GM21360 (cell line): ENCODE results near the gene HIVEP3.

Experiments used
- ATAC-seq: cut with Tn5 transposase; IDR thresholded peaks from one replicate; pipeline ENCODE4 v1.9.1; 2021; ENCODE audit warnings: mild to moderate bottlenecking, moderate library complexity; ENCODE audit not compliant: unreplicated experiment

HIVEP3 gene

DNA sequence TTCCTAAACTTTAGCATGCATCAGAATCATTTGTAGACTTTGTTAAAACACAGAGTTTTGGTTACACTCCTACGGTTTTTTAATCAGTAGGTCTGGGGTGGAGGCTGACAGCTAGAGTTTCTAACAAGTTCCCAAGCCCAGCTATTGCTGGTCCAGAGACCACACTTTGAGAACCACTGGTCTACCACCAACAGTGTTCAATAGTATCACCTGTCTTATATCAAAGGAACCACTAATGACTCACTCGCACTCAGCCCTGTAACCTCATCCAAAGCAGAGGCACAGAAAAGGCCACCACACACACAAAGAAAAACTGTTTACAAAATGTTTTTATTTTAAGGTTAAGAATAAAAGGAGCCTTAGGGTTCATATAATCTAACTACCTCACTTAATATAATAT lies 68.7 kb downstream of the HIVEP3 start:
- ATAC-seq, result no peak

GRCh38 chr1:41849211-41849759 lies 69.4 kb downstream of the HIVEP3 start:
- ATAC-seq, result no peak

DNA sequence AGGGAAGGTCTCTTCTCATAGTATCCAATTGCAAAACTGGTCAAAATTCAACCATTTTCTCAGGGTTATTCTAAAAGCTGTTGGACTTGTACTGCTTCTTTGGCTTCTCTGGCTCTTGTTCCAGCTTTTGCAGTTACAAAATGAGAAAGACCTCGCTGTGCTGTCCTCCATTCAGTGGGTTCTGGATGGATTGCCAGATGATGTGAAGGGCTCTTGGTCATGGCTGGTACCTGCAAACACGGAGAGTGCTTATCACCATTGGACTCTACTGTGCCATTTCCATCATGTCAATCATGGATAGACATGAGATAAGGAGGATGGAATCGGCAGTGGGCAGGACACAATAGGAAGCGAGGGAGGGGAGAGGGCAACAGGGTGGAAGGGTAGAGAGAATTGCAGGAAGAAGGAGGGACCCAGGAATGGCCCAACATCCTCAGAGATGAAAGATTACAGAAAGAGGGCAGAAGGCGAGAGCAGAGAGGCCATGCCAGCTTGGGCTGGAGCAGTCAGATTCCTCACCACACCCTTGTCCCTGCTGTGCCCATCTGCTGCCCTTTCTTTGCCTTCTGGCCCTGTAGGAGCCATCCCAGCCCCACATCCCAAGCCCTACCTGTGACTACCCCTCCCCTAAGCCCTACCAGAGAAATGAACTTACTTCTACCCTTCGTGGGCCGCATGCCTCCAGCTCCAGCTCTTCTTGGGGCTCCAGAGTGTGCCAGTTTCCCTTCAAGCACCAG lies 70.3 kb downstream of the HIVEP3 start:
- no peak for ATAC-seq

DNA sequence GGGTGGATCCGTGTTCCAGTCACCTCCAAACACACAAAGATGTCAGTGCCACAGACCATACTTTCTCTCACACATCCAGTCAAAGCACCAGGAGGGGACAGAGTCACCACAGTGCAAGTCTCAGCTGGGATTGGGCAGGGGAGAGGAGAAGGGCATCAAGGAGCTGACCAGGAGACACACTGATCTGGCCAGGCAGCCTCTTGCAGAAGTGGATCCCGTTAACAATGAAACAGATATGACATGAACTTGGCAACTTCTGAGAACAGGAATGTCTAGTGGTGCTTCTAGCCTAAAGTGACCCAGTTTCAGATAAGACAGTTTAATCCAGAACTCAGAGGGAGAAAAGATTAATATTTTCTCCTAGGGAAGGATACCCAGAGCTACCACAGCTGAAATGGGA lies 71.0 kb downstream of the HIVEP3 start:
- no peak for ATAC-seq

DNA sequence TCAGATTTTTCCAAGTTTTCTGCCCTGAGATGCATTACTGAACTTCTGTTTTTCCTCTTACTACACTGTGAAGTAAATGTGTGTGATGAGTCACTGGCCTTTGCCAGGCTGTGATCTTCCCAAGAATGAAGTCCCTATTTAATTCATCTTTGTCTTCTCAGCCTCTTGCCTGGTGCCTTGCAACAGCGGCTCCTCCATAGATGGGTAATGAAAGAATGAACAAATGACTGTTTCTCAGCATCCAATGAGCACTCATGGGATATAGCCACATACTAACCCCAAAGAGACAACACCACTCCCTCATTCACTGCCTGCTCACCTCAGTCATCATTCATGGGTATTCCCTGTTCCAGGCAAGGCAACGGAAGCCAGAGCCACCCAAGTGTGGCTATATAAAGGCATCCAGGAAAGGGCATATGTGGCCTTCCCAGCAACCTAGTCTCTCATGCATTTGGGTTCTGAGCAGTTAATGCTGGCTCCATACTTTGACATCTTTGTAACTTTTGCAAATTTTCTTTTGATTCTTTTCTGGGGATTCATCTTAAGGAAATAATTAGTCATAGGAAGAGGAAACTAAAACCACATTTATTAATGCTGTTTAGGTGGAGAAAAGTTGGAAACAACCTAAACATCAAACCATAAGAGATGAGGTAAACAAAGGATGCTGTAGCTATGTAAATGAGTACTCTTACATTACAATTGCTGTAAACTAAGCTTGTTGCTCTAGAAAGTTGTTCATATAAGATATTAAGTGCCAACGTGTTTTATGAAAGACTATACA lies 71.9 kb downstream of the HIVEP3 start:
- ATAC-seq, result no peak

DNA sequence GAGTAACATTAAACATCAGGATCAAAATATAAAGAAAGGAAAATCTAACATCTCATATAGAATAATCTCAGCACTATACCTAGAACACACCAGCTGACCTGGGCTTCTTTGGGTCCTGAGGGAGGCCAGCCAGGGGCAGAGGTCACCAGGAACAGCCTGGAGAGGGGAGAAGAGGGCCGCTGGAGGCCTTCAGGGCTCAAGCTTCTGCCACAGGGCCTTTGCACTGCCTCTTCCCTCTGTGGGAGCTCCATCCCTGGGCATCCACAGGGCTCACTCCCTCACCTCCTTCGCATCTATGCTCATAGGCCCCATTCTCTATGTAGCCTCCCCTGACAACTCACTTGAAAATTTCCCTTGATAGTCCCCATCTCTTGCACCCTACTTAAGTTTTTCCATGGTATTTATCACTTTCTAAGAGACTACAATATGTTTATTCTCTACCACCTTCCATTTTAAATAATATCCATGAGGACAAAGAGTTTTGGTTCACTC lies 73.9 kb downstream of the HIVEP3 start:
- no peak for ATAC-seq

DNA sequence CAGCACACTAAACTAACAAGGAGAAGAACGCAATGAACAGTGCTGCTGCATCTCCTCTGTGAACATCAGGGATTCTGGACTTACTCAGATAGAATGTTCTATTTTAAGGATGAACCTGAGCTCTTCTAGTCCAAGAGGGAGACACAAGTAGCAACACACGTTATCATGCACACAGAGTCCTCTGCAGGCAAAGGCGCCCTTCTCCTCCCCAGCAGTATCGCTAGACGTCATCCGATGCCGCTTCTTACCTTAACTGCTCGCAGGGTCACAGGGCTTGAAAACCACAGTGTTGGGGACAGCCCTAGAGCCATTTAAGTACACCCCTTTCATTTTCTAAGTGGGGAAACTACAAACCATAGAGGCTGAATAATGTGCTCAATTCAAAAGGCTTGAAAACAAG lies 74.5 kb downstream of the HIVEP3 start:
- ATAC-seq, result no peak

DNA sequence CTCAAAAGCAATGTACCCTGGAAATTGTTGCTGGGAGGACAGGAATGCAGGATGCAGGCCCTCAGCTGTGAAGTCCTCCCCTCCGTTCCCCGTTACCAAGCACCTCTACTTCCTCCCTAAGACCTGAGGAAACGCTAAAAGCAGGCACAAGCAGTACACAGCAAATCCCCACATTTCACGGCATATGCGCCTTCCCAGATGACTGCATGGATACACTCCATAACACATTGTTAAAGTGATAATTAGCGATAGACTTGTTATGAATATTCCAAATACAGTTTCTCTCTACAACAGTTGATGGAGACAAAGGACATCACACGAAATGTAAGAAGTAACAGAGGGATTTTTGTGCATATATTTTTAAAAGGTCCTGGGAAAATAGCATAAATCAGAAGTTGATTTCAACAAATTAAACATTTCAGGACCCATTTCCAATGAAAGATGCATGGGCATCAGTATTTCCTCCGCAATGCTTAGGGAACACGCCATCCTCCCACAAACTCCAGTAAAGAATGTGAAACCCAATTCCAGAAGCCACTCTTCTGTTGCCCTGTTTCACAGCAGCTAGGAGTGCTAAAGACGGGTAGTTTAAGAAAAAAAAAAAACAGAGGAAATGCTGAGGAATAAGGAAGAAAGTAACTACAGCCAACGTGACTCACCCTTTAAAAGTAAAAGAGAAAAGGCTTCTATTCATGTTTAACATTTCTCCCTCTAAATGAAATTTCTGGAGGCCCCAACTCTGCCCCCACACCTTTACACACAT lies 75.5 kb downstream of the HIVEP3 start:
- ATAC-seq, result no peak

GRCh38 chr1:41842326-41842725 lies 76.4 kb downstream of the HIVEP3 start:
- ATAC-seq, result no peak

DNA sequence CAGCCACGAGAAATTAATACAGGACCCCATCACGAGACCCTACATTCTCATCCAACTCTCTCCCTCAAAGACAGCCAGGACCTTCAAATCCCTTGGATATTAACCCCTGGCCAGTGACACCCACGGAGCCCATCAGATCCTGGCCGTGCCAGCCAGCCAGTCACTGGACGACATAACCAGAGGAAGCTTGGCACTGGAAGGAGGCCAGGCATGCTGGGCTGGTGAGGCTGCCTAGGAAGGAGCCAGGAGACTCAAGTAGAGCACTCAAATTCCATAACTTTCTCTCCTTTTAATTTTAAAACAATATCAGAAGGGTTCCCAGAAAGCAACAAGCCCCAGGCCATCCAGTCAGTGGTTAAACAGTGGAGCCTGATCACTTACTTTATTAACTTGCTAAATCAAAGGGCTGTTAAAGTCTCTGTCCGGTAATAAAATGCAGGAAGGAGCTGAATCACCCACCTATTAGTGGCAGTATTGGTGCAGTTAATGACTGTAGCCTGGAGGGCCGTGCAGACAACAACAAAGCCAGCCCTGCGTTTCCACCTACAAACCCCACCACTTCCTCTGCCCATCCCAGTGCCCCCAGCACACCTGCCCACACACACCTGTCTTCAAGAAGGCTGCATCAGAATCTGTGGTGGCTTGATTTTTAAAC lies 78.0 kb downstream of the HIVEP3 start:
- ATAC-seq, result no peak

DNA sequence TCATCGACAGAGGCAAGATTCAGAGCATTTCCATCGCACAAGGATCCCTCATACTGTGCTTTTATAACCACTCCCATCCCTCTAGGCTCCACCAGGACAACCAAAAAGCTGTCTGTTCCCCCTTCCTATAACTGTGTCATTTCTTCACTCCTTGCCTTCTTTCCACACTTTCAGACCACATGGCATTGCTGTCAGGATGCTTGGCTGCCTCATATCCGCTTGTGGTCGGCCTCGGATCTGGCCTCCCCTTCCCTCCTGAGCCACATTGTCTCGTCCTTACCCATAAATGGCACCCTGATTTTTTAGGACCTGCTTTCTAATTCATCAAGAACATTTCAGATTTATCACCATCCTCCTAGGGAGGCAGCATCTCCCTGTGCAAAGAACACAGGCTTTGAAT lies 80.5 kb downstream of the HIVEP3 start:
- no peak for ATAC-seq

GRCh38 chr1:41837691-41838090 lies 81.0 kb downstream of the HIVEP3 start:
- ATAC-seq, result no peak

DNA sequence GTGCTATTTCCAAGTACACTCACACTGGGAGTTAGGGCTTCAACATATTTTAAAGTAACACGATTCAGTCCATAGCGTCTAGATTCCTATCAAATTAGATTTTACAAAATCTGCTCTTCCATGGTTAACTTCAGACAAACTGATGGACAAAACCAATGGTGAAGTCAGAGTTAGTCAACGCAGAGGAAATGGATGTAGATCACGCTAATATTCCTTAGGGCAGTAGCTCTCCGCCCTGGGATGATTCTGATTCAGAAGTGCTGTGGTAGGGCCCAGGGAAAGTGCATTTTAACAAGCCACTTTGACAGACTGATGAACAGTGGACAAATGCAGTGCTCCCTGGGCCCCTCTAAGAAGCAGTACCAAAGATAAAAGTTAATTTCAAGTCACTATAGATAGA lies 83.2 kb downstream of the HIVEP3 start:
- no peak for ATAC-seq

DNA sequence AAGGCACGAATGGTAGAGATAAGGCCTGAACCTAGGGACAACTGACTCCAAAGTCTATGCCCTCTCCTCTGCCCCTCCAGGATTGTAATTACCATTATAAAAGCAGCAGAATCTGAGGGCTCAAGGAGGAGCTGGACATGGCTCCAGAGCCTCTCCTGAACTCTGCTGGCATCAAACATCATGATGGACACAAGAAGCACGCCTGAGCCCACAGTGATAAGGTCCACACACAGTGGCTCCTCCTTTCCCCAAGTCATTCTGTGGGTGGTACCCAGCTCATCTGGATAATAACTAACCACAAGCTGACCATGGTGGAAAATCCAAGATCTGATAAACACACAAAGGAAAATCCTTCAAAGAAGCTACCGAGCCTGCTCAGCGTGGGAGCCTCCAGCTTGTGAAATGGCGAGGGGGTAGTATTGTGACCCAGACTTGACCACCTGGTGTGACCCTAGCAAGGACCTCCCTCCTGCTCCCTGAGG lies 85.2 kb downstream of the HIVEP3 start:
- no peak for ATAC-seq

GRCh38 chr1:41830726-41831125 lies 88.0 kb downstream of the HIVEP3 start:
- ATAC-seq, result no peak

- no peak for ATAC-seq
Observed at GRCh38 chr1:41827991-41828570, 90.6 kb downstream of the HIVEP3 start.

DNA sequence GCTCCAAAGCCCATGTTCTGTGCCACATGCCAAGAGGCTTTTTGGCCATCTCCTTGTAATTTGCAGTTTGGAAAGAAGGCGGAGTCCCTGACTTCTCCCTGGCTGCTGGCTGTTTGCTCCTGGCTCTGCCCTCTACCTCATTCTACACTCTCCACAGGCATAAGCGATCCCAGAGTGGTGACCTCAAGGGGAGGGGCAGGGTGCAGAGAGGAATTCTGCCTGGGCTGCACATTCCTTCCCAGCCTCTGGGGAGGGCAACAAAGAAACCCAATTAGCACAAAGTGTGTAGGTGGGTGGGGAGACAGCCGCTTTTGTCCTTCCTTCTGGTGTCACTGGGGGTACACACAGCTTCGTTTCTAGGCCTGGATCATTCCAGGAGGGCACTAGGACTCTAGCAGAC lies 95.3 kb downstream of the HIVEP3 start:
- no peak for ATAC-seq

GRCh38 chr1:41822866-41823265 lies 95.9 kb downstream of the HIVEP3 start:
- ATAC-seq, result no peak

DNA sequence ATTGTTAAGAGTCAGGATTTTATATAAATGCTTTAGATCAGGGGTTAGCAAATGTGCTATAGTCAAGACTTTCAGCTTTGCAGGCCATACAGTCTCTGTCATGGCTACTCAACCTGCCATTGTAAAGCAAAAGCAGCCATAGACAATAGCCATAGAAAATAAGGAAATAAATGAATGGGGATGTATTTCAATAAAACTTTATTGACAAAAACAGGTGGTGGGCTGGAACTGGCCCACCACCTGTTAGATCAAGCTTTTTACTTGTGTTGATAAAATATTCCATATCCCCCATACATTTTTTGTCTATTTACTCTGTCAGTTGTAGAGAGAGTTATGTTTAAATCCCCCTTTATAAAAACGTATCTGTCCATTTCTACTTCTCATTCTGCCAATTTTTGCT lies 98.9 kb downstream of the HIVEP3 start:
- ATAC-seq, result no peak

- ATAC-seq, result no peak
Observed at GRCh38 chr1:41819069-41819468, 99.7 kb downstream of the HIVEP3 start.
